ENCODE measurements around the gene GUCA1A.

GRCh38 chr6:42193491-42193894 lies 20.3 kb downstream of the GUCA1A start:
- TF ChIP-seq CTCF (IDR thresholded peaks at IDR 0.05) (no peak), POLR2A (IDR thresholded peaks at IDR 0.05) (no peak), POLR2AphosphoS5 (IDR thresholded peaks at IDR 0.05) (no peak), EP300 (IDR thresholded peaks at IDR 0.05; ENCODE audit: low read depth) (no peak)

Data from transverse colon (tissue), 4 donors.